Measurements from ENCODE around the gene LCE1A.

LCE1A gene

GRCh38 chr1:152827173-152827572 is at the start of gene LCE1A:
Gene LCE1A, plus strand, starts transcription at chr1:152827473. Its CDS starts 0 bp downstream, at chr1:152827473.
- DNase-seq: no peak

GRCh38 chr1:152777510-152778137 is 49.6 kb upstream of the LCE1A start:
- DNase-seq: peak in 1 of 2 experiments; percentile 20

- DNase-seq: no peak
Observed at GRCh38 chr1:152783095-152783494, 44.2 kb upstream of the LCE1A start.

GRCh38 chr1:152786077-152786476 is 41.2 kb upstream of the LCE1A start, which contains the start of gene LCE1E:
Gene LCE1E, plus strand, starts transcription at chr1:152786257. Its CDS starts 1,043 bp downstream, at chr1:152787300.
- DNase-seq: no peak

GRCh38 chr1:152795686-152796085 is 31.6 kb upstream of the LCE1A start:
- no peak for DNase-seq

- no peak for DNase-seq
Observed at GRCh38 chr1:152796421-152796820, 30.9 kb upstream of the LCE1A start, which contains the start of gene LCE1D. Gene LCE1D, plus strand, starts transcription at chr1:152796721. Its CDS starts 1,074 bp downstream, at chr1:152797795.

GRCh38 chr1:152801333-152801732 is 25.9 kb upstream of the LCE1A start:
- no peak for DNase-seq

GRCh38 chr1:152806576-152806975 is 20.7 kb upstream of the LCE1A start, which contains the start of gene LCE1C:
Gene LCE1C, minus strand, starts transcription at chr1:152806651. Its CDS starts 1,173 bp downstream, at chr1:152805478.
- DNase-seq: no peak

GRCh38 chr1:152811050-152811449 is 16.2 kb upstream of the LCE1A start:
- no peak for DNase-seq

GRCh38 chr1:152811671-152812070 is 15.6 kb upstream of the LCE1A start, which contains the start of gene LCE1B:
Gene LCE1B, plus strand, starts transcription at chr1:152811971. Its CDS starts 476 bp downstream, at chr1:152812447.
- no peak for DNase-seq

- DNase-seq: no peak
Observed at GRCh38 chr1:152817309-152817708, 10.0 kb upstream of the LCE1A start.

- DNase-seq: no peak
Observed at GRCh38 chr1:152823294-152823693, 4.0 kb upstream of the LCE1A start.

GRCh38 chr1:152824964-152825363 is 2.3 kb upstream of the LCE1A start:
- DNase-seq: no peak

- DNase-seq: no peak
Observed at GRCh38 chr1:152836870-152837269, 9.6 kb downstream of the LCE1A start.

- DNase-seq: no peak
Observed at GRCh38 chr1:152842556-152842955, 15.3 kb downstream of the LCE1A start, which contains the start of gene LCE6A. Gene LCE6A, plus strand, starts transcription at chr1:152842856. Its CDS starts 665 bp downstream, at chr1:152843521.

GRCh38 chr1:152855661-152856060 is 28.4 kb downstream of the LCE1A start:
- no peak for DNase-seq

- DNase-seq: no peak
Observed at GRCh38 chr1:152858062-152858461, 30.8 kb downstream of the LCE1A start.

GRCh38 chr1:152859696-152860095 is 32.4 kb downstream of the LCE1A start, which contains the start of gene LCE7A:
Gene LCE7A, plus strand, starts transcription at chr1:152859996. Its CDS starts 702 bp downstream, at chr1:152860698.
- DNase-seq: no peak

GRCh38 chr1:152860129-152860528 is 32.9 kb downstream of the LCE1A start:
- DNase-seq: no peak

- DNase-seq: no peak
Observed at GRCh38 chr1:152861374-152861773, 34.1 kb downstream of the LCE1A start.

- DNase-seq: no peak
Observed at GRCh38 chr1:152864443-152864842, 37.2 kb downstream of the LCE1A start.

GRCh38 chr1:152866321-152866720 is 39.0 kb downstream of the LCE1A start:
- DNase-seq: no peak

GRCh38 chr1:152869808-152870419 is 42.6 kb downstream of the LCE1A start:
- peak; percentile 67 to 73 for DNase-seq
